B cell (primary cell): ENCODE data around the gene WFS1.

Experiments
- CTCF ChIP-seq: fragments of 200-600 bp; IDR thresholded peaks from one replicate; pipeline ENCODE4 v1.8.0; 2022; ENCODE audit warnings: antibody characterized with exemption, mild to moderate bottlenecking
- EZH2 ChIP-seq: IDR thresholded peaks from 2 replicates; pipeline ENCODE4 v1.6.1; 2012; ENCODE audit warnings: borderline replicate concordance, low read depth, mild to moderate bottlenecking, moderate library complexity, low read length; ENCODE audit not compliant: insufficient read depth, poor library complexity, severe bottlenecking

DNA sequence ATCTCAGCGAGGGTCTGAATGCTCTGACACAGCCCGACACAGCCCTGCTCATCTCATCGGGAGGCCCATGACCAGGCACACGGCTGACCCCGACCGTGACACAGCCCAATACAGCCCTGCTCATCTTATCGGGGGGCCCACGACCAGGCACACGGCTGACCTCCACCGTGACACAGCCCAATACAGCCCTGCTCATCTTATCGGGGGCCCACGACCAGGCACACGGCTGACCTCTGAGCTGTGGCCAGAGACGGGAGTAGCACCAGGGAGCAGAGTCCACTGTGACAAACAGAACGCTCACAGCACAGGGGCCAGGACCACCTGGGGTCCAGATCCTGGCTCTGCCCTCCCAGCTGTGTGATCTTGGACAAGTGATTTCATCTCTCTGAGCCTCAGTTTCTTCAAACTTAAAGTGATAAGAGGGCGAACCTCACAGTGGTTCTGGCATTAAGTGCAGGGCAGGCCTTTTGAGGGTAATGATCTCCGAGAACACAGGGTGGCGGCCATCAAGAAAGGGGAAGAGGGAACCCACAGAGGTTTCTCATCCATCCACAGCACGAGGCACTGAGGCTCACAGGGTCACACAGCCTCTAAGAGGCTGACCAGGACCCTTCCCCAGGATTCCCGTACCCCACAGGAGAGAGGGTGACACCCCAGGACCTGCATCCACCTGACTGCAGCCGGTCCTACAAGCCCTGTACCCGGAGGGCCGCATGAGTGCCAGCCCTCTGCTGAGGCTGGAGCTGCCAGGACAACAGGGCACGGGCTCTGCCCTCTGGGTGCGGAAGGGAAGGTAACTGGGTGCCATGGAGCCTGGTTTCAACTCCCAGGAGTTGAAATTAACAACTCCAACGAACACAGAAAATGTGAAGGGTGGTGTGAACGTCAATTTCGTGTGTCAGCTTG is 60.1 kb downstream of the WFS1 start:
- TF ChIP-seq CTCF (no peak), EZH2 (no peak)
